Kidney (tissue), 14 donors: Measurements from ENCODE around the gene MUSTN1. TPM values are rescaled to one million over a fixed set of nuclear protein-coding genes. Genes with fewer than 3 reads are reported as not detected.

Source experiments
- DNase-seq, 5 donors: peaks; one replicate each; pipeline ENCODE4 v3.0.0-alpha.2; 2013 to 2020
- FAIRE-seq: peaks from 2 replicates; lab custom pipeline; 2012; peaks lifted over from hg19 to GRCh38; lab: Jason Lieb, UNC
- H3K27ac ChIP-seq, 2 donors: one replicate each; pipeline ENCODE4 v1.7.0; 2013; ENCODE audit warnings: low read depth in 2 of 2, low read length in 2 of 2, inconsistent platforms in 1 of 2
- H3K27me3 ChIP-seq: one replicate; pipeline ENCODE4 v1.7.1; 2013; ENCODE audit warnings: low read length, inconsistent platforms; ENCODE audit not compliant: control insufficient read depth, insufficient read depth
- H3K36me3 ChIP-seq, 3 donors: one replicate each; pipeline versions ENCODE4 v1.7.0 to v1.7.1; 2013; ENCODE audit warnings: low read length in 3 of 3, control low read depth in 1 of 3, inconsistent platforms in 1 of 3; ENCODE audit not compliant: insufficient read depth in 3 of 3, control insufficient read depth in 2 of 3
- H3K4me1 ChIP-seq, 3 donors: one replicate each; pipeline versions ENCODE4 v1.7.0 to v1.7.1; 2013; ENCODE audit warnings: low read length in 3 of 3, inconsistent platforms in 1 of 3, low read depth in 1 of 3; ENCODE audit not compliant: control insufficient read depth in 2 of 3, insufficient read depth in 2 of 3
- H3K4me3 ChIP-seq, 3 donors: one replicate each; pipeline versions ENCODE4 v1.7.0 to v1.8.1; 2013; ENCODE audit warnings: low read length in 3 of 3, control low read depth in 1 of 3, inconsistent platforms in 1 of 3
- H3K9ac ChIP-seq, 3 donors: one replicate each; pipeline versions ENCODE4 v1.7.0 to v1.7.1; 2013; ENCODE audit warnings: low read length in 3 of 3, control low read depth in 1 of 3, inconsistent platforms in 1 of 3
- H3K9me3 ChIP-seq, 3 donors: one replicate each; pipeline versions ENCODE4 v1.7.0 to v1.7.1; 2013; ENCODE audit warnings: low read length in 3 of 3, control low read depth in 1 of 3, inconsistent platforms in 1 of 3; ENCODE audit not compliant: control insufficient read depth in 2 of 3, insufficient read depth in 1 of 3
- CTCF ChIP-seq: IDR thresholded peaks from 3 replicates; pipeline ENCODE4 v1.5.1; 2012; ENCODE audit warnings: mild to moderate bottlenecking, moderate library complexity, borderline replicate concordance; ENCODE audit not compliant: insufficient read depth; ENCODE audit errors: extremely low read depth
- intact Hi-C: fragments of 100-400 bp; cut with DNase I; formaldehyde crosslinking; loops from one replicate; pipeline ENCODE4 v1.11.1; 2022
- polyA plus RNA-seq: library from polyadenylated mRNA; stranded (reverse); fragments of 350-450 nt; fragmentation: Illumina TruSeq; extraction: RNeasy Lipid Tissue Mini Kit (QIAGEN cat#74804); gene quantifications from one replicate; pipeline ENCODE4 v1.2.3, GENCODE V29; 2014; ENCODE audit warnings: low read depth, low replicate concordance; ENCODE audit not compliant: insufficient read depth
- total RNA-seq: library from RNA; stranded (reverse); fragmentation: NEBNext Ultra II Directional; extraction: Animal tissue kit (Norgen Biotek cat#: 25700); gene quantifications from one replicate; pipeline ENCODE4 v1.2.1, GENCODE V29; 2021
- donor health status: control.
- donor health status: control.
- donor health status: control.
- donor health status: control.
- donor health status: control.
- donor health status: DM: yes; HTN: yes; CAD: no.
- donor health status: Normal renal cell carcinoma (clear cell type).

Gene MUSTN1
- total and polyA plus RNA-seq, 2 donors from 2014 or later = 18.6 to 47.8 TPM

GRCh38 chr3:52843881-52844280 lies 9.1 kb upstream of the MUSTN1 start:
- FAIRE-seq (no peak), DNase-seq (peak in 1 of 5 donors; percentile 19)
- no peaks in the 10 kb centered on the region for H3K27me3 ChIP-seq
- H3K27ac ChIP-seq = no peak overlapping the region
- no peak for TF ChIP-seq CTCF
- no peaks in the 10 kb centered on the region for H3K9me3 ChIP-seq
- no peak overlapping the region for H3K4me3 ChIP-seq
- H3K4me1 ChIP-seq = peaks cover 0 to 4% (median 0%) of the 10 kb centered on the region in 3 donors
- intact Hi-C loops = no loop called here
- peaks cover 0 to 29% (median 24%) of the 10 kb centered on the region in 3 donors for H3K36me3 ChIP-seq
- no peak overlapping the region for H3K9ac ChIP-seq

GRCh38 chr3:52843108-52843865 lies 8.5 kb upstream of the MUSTN1 start:
- H3K27ac ChIP-seq = no peak overlapping the region
- no peak overlapping the region for H3K4me3 ChIP-seq
- H3K9ac ChIP-seq = no peak overlapping the region
- no peak for FAIRE-seq
- intact Hi-C loops = no loop called here
- H3K9me3 ChIP-seq = no peaks in the 10 kb centered on the region
- H3K27me3 ChIP-seq = no peaks in the 10 kb centered on the region
- no peak for TF ChIP-seq CTCF
- peaks cover 0 to 28% (median 20%) of the 10 kb centered on the region in 3 donors for H3K36me3 ChIP-seq
- DNase-seq = peak in 1 of 5 donors; percentile 38
- H3K4me1 ChIP-seq = peaks cover 0 to 4% (median 0%) of the 10 kb centered on the region in 3 donors

GRCh38 chr3:52842424-52842823 lies 7.6 kb upstream of the MUSTN1 start:
- peaks cover 0 to 4% (median 0%) of the 10 kb centered on the region in 3 donors for H3K4me1 ChIP-seq
- no peak overlapping the region for H3K9ac ChIP-seq
- peaks cover 0 to 30% (median 19%) of the 10 kb centered on the region in 3 donors for H3K36me3 ChIP-seq
- DNase-seq (peak in 1 of 5 donors; percentile 54), FAIRE-seq (no peak)
- H3K9me3 ChIP-seq = no peaks in the 10 kb centered on the region
- H3K4me3 ChIP-seq = no peak overlapping the region
- no peak for TF ChIP-seq CTCF
- intact Hi-C loops = no loop called here
- H3K27me3 ChIP-seq = no peaks in the 10 kb centered on the region
- no peak overlapping the region for H3K27ac ChIP-seq
